ENCODE measurements around the gene ANKRD44. TPM values are rescaled to one million over a fixed set of nuclear protein-coding genes. Genes with fewer than 3 reads are reported as not detected.

ANKRD44 gene
- polyA plus RNA-seq, 2 of the 4 experiments (the other 2 are of a cell fraction) = 0.97 to 5.9 TPM

GRCh38 chr2:197256021-197256420 lies 54.6 kb downstream of the ANKRD44 start:
- CTCF ChIA-PET = no interaction called here
- Histone ChIP-seq H3K27ac (no peak overlapping the region), H3K4me2 (no peak overlapping the region), H3K4me3 (no peak overlapping the region), H3K4me1 (no peaks in the 10 kb centered on the region), H3K9me3 (no peaks in the 10 kb centered on the region)
- DNase-seq (ENCODE audit: low read depth in 1 of 2, low spot score in 1 of 2) = no peak
- ATAC-seq = no peak
- TF ChIP-seq, protein P1, sequence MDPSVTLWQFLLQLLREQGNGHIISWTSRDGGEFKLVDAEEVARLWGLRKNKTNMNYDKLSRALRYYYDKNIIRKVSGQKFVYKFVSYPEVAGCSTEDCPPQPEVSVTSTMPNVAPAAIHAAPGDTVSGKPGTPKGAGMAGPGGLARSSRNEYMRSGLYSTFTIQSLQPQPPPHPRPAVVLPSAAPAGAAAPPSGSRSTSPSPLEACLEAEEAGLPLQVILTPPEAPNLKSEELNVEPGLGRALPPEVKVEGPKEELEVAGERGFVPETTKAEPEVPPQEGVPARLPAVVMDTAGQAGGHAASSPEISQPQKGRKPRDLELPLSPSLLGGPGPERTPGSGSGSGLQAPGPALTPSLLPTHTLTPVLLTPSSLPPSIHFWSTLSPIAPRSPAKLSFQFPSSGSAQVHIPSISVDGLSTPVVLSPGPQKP (IDR thresholded peaks at IDR 0.05; ENCODE audit: low read depth, low read length) = no peak
- TF ChIP-seq RARB (CRISPR knock-in tag; IDR thresholded peaks at IDR 0.05) = no peak
- TF ChIP-seq HMGXB4 (CRISPR knock-in tag; IDR thresholded peaks at IDR 0.05; ENCODE audit: borderline replicate concordance) = no peak
- TF ChIP-seq KDM5A (IDR thresholded peaks at IDR 0.05) = no peak
- TF ChIP-seq ZNF302 (CRISPR knock-in tag; IDR thresholded peaks at IDR 0.05) = no peak
- no peak for TF ChIP-seq RNF2 (IDR thresholded peaks at IDR 0.05; ENCODE audit: borderline replicate concordance, low read depth)
- TF ChIP-seq E2F6 (IDR thresholded peaks at IDR 0.05; ENCODE audit: borderline replicate concordance, low read depth) = no peak
- no peak for TF ChIP-seq USF2 (IDR thresholded peaks at IDR 0.05)
- no peak for TF ChIP-seq SMC3 (IDR thresholded peaks at IDR 0.05)
- no peak for TF ChIP-seq CEBPB (IDR thresholded peaks at IDR 0.05)
- no peak for TF ChIP-seq MAFK (IDR thresholded peaks at IDR 0.05; ENCODE audit: partially characterized antibody)
- no peak for TF ChIP-seq CHD4 (IDR thresholded peaks at IDR 0.05; ENCODE audit: borderline replicate concordance)
- TF ChIP-seq FOSL2 (IDR thresholded peaks at IDR 0.05) = no peak
- TF ChIP-seq FOSL2 (CRISPR knock-in tag; IDR thresholded peaks at IDR 0.05) = no peak
- POLR2A ChIA-PET = no interaction called here
- no peak for FAIRE-seq

DNA sequence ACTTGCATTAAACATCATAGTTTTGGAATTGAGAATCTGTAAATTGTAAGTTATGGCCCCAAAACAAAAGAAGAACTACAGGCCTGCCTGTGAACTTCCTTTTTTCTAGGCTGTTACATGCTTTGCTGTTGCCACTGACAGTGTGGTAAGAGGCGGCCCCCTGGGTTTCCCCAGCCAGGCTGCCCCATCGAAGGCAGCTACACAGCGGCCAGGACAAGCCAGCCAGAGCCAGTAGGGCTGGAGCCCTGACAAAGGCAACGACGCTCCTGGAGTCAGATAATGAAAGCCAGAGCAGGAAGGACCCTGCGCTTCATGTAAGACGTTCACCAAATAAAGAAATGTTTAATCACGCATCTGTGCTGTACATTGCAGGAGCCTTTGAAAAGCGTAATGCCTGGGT lies 55.0 kb downstream of the ANKRD44 start:
- 93% methylated on average over 9 of the region's 9 CpGs for WGBS (ENCODE audit: missing lambda C conversion rate)
- no peak for FAIRE-seq
- CTCF ChIA-PET = interaction anchor here (1.3 kb wide), 1 partner anchor 56 kb away, joined by 3 read pairs; no protein-coding TSS in a partner anchor
- Histone ChIP-seq H3K4me1 (no peaks in the 10 kb centered on the region), H3K27ac (no peak overlapping the region), H3K4me2 (no peak overlapping the region), H3K9me3 (no peaks in the 10 kb centered on the region), H3K4me3 (no peak overlapping the region)
- POLR2A ChIA-PET = no interaction called here
- no peak for DNase-seq (ENCODE audit: low read depth in 1 of 2, low spot score in 1 of 2)
- ATAC-seq = peak in 1 of 2 experiments; percentile 20; a peak in 1 of 6 replicates
- TF ChIP-seq, protein P2, sequence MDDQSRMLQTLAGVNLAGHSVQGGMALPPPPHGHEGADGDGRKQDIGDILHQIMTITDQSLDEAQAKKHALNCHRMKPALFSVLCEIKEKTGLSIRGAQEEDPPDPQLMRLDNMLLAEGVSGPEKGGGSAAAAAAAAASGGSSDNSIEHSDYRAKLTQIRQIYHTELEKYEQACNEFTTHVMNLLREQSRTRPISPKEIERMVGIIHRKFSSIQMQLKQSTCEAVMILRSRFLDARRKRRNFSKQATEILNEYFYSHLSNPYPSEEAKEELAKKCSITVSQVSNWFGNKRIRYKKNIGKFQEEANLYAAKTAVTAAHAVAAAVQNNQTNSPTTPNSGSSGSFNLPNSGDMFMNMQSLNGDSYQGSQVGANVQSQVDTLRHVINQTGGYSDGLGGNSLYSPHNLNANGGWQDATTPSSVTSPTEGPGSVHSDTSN (IDR thresholded peaks at IDR 0.05) = no peak
- TF ChIP-seq EP300 (IDR thresholded peaks at IDR 0.05) (no peak), ESRRA (IDR thresholded peaks at IDR 0.05; ENCODE audit: borderline replicate concordance, low read length) (no peak), HOXA7 (CRISPR knock-in tag; IDR thresholded peaks at IDR 0.05) (no peak)

Data from A549 (cell line).